Anterior cingulate cortex (tissue), 58 donors: ENCODE results near the gene PCIF1.

Experiments
- DNase-seq, 58 donors: peaks; one replicate each; lab custom pipeline; 2025; lab: John Stamatoyannopoulos, UW

PCIF1 gene

DNA sequence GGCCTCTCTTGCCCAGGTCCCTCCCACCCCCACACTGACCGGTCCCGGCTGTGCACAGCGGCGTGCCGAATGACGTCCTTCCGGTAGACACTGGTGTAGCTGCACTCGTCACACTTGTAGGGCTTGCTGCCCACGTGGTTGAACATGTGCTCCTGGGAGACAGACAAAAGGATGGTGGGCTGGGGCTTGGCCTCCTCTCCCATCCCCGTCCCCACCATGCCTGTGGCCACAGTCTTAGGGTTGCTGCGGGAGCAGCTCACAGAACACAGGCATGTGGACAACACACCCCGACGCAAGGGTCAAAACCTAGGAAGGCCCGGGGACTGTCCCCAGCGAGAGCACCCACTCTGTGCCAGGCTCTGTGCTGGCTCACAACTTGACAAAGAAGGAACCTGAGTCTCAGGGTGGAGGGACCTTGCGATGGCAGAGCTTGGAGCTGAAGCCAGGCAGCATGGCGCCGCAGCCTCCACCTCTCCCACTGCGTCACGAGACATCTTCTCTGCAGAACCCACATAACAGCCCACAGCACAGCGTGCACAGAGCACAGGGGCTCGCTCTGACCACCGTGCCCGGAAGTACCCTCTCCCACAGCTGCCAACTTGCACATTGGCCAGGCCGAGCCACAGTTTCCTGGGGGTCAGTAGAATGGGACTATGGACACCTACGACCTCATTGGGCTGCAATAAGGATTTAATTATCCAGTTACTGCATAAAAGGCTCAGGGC is 27.7 kb downstream of the PCIF1 start:
- DNase-seq = no peak

DNA sequence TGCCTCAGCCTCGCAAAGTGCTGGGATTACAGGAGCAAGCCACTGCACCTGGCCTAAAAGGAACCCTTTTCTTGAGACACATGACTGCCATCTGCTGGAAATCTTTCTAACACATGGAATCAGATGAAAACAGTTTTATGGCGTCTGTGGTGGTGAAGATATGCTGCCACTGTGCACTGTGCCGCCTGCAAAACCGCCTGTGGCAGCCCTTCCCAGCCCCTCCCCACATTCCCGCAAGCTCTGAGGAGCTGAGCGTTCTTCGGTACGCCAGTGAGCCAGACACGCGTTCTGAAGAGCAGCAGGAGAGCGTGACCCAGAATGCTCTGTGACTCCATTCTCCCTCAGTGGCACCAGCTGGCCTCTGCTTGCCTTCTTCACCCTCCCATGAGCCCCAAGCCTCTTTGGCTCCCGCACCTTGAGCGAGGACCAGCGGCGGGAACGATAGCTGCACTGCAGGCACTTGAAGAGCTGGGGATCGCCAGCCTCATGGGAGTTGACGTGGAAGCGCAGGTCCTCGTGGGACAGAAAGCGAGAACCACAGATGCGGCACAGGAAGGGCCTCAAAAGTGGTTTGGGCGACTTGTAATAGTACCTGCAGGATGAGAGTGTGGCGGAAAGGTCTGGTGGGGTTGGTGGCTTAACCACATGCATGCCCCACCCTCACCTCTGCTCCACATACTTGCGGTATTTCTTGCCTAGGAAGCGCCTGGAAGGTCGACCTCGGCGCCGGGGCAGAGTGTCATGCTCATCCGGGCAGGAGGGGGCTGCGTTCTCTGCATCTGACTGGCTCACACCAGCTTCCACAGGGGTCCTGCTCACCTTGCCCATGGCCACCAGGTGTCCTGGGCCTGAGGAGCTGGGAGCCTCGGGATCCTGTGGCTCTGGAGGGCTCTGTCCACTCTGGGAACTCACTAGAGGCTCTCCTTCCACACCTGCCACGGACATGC is 28.8 kb downstream of the PCIF1 start:
- DNase-seq = peak in 2 of 58 donors; percentile 29 to 31

DNA sequence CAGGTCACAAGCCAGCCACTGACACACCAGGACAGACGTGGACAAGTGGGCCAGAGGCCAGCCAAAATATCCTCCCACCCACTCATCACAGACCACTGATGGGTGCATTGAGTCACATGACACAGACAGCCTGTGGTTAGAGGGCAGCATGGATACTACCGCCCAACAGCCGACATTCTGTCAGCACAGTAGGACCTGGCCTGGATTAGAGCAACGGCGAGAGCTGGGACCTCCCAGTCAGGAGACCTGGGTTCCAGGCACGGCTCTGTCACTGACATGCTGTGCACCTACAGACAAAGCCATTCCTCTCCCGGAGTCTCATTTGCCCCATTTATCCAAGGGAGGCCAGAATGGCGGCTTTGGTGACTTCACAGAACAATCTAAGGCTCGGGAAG is 29.5 kb downstream of the PCIF1 start:
- no peak for DNase-seq

DNA sequence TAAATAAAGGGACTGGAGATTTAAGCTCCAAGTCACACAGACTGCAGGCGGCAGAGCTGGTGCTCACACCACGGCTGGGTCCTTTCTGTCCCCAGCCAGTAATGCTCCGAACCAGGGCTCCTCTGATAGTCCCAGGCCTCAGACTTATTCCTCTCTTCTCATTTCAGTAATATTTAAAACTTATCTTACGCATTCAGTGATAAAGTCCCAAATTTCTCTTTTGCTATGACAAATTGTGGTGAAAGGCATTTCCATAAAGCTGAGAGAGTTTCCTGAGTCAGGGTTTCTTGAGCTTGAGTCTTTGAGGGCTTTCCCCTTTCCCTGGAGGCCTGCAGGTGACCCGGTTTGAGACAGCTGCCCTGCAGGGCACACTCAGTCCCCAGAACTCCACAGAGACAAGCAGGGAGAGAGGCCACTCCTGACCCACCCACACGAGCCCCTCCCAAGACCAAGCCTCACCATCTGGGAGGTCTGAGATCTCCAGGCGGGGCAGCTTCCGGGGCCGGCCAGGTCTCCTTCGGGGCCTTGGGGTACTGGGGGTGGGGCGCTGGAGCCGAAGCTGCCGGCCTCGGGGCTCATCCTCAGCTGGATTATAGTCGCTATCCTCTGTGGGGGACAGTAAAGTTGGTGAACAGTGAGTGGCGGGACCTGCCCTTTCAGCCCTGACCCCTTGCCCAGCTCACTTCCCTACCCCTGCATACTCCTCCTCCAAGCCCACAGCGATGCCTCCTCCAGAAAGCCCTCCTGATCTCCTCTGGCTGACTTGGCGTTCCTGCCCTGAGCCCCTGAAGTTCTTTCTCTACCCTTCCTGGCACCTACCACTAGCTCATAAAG is 30.9 kb downstream of the PCIF1 start:
- DNase-seq = no peak

DNA sequence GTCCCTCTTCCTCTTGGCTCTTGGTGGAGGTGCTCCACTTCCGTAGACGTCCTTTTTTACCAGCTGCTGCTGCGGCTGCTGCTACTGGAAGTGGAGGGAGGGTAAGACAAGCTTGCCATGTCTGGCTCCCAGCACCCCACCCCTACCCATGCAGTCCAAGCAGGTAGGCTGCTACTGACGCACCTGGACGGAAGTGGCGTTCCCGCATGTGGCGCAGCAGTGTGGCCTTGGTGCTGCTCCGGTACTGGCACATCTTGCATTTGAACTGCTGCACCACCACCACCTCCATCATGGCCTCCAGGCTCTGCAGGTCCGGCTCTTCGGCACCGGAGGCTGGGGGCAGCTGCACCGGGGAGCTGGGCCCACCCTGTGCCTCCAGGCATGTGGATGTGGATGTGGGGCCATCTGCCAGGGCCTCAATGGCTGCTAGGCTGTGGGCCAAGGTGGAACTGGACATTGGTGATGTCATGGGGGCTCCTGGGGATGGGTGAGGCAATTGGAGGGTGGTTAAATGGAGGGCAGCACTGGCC is 33.1 kb downstream of the PCIF1 start:
- no peak for DNase-seq

DNA sequence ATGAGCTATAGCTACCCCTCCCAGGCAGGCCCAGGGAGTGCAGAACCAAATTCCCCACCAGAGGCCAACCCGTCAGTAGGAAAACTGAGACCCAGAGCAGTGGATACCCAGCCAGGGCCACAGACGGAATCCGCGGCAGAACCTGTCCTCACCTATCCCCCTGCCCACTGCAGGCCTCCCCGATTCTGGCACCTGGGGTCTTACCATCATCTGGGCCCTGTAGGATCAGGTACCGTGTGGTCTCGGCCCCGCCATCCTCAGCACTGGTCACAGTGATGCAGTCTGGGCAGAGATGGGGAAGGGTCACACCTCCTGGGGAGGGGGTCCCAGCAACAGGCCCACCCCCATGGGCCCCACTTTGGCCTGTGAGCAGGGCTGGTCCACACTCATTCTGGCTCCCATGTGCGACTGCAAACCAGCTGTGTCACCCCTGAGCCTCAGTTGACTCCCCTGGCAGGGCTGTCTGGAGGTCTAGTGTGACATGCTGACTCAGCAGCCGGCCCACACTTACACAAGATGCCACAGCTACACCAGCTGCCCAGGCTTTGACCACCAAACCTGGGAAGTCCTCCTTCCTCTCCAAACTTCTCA is 33.7 kb downstream of the PCIF1 start:
- no peak for DNase-seq

DNA sequence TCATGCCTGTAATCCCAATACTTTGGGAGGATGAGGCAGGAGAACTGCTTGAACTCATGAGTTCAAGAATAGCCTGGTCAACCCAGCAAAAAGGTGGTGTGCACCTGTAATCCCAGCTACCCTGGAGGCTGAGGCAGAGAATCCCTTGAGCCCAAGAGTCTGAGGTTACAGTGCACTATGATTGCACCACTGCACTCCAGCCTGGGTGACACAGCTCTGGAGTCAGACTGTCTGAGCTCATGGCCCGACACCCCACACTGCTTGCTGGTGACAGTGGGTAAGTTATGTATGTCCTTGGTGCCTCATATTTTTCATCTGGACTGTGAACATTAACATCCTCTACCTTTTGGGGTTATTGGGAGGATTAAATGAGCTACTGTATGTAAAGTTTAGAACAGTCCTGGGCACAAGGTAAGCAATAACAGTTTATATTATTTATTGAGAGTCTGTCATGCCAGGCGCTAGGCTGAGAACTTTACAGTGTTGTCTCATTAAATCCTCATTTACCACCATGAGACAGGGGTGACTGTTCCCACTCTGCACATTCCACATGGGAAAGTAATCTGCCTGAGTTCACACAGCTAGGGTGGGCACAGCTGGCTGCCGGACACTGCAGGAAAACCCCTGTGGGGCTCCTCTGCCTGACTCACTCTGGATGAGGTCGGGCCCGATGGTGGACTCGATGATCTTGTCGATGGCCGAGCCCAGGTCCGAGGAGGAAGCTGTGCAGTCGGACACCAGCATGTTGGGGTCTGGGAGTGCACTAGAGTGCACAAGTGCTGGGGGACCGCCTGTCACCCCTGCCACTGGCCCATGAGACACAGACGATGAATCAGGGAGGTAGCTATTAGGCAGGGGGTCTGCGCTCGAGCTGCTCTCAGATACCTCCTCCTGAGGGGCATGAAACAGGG is 34.6 kb downstream of the PCIF1 start:
- DNase-seq = no peak

DNA sequence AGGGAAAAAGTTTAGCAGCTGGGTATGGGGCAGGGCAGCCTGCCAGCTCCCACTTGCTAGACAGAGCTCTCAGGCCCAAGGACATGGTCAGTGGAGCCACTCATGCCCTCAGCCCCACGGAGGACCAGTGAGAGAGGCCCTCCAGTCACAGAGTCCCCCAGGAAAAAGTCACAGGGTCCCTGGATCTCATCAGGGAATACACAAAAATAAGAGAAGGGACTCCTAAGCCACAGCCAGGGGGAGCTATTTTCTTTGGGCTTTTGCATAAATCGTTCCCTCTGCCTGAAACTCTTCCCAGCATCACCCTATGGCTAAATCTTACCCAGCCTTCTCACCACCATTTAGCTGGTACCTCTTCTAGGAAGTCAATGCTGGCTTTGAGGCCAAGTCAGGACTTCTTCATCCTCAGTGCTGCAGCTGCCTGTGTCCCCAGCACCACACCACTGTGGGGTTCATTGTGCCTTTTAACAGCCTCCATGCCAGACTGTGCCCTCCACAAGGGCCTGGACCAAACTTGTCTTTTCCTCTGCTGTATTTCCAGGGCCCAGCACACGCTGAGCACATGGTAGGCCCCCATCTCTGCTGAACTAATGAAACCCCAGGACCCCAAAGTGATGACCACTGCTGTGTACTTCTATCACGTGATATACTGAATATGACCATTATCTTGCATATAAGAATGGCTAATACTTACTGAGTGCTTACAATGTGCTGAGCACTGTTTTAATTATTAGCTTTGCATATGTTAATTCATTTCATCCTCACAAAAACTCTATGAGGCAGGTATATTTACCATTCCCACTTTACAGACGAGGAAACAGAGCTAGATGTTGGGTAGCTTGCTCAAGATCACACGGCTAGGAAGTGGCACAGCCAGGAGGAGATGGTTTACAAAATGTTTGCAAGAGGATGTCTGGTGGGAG is 35.5 kb downstream of the PCIF1 start:
- DNase-seq = peak in 6 of 58 donors; percentile 13 to 42 (median 17)

DNA sequence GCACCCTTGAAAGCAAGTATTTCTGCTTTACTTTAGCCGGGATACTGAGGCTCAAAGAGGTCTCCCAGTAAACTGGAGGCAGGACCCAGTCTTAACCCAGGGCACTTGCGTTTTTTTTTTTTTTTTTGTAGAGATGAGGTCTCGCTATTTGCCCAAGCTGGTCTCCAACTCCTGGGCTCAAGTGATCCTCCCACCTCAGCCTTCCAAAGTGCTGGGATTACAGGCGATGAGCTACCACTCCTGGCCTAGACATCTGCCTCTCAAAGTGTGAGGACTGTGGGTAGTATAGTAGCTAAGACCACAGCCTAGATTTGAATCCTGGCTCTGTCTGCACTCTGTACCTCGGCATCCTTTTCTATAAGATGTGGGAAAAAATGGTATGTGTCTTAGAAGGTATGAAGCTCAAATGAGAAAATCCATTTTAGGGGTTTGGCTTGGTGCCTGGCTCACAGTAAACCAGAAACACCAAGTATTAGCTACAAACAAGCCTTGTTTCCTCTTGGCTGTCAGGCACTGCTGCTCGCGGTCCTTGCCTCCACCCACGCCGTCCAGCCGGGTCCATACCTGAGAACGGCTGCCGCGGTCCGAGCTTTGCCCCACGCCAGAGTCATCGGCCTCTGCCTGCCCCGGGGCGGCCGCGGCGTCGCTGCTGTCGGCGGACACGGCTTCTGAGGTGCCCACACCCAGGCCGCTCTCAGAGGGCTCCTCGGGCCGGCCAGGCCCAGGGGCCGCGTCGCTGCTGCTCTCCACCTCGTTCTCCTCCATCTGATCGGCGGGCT is 36.4 kb downstream of the PCIF1 start:
- peak in 3 of 58 donors; percentile 23 to 44 (median 26) for DNase-seq

DNA sequence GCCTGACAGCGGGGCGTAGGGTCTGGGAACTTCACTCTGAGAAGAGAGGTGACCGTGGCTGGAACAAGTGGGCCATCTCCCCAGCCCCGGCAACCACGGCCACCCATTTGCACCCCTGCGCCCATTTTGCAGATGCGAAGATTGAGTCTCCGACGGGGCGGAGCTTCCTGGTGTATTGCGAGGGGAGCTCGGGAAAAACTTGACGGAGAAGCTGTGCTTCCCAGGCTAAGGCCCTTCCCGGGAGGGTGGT is 36.9 kb downstream of the PCIF1 start:
- peak in 4 of 58 donors; percentile 52 to 73 (median 66) for DNase-seq

DNA sequence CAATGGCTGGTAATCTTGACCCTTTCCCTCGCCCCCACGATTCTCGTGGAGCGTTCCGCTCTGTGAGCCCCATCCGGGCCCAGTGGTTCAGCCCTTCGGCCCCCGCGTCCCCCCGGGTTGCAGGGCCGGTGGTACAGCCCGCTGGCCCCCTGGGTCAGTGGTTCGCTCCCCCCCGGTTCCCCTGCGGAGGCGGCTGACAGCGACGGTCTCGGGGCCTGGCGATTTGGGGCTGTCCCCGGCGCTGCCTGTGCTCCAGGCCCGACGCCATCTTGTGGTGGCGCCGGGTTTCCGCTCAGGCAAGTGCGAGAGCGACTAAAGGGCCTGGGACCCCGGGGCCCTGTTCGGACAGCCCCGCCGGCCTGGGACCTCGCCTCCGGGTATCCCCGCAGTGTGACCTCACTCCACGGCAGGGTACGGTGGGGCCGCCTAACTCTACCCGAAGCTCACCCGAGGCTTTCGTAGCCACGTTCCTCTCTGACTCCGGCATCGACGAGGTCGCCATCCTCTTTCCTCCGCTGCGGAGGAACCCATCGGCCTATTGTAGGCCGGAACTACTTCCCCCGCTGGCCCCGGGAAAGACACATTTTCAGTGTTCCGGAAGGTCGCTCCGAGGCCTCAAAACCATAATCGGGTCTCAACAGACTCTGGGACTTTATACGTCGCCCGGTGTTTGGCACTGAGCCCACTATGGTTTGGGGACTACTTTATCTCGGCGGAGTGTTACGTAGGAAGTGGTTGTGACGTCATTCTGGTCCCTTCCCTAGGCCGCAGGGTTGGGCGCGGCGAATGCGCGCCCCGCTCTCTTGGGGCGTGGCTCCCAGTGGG is 37.4 kb downstream of the PCIF1 start, which contains the start of gene ZNF335:
Gene ZNF335 (minus strand): TSS at position 529 of the 825 bp plus-strand sequence. CDS start 793 bp downstream, outside the sequence.
- peak; percentile 79 to 99 (median 93) for DNase-seq

DNA sequence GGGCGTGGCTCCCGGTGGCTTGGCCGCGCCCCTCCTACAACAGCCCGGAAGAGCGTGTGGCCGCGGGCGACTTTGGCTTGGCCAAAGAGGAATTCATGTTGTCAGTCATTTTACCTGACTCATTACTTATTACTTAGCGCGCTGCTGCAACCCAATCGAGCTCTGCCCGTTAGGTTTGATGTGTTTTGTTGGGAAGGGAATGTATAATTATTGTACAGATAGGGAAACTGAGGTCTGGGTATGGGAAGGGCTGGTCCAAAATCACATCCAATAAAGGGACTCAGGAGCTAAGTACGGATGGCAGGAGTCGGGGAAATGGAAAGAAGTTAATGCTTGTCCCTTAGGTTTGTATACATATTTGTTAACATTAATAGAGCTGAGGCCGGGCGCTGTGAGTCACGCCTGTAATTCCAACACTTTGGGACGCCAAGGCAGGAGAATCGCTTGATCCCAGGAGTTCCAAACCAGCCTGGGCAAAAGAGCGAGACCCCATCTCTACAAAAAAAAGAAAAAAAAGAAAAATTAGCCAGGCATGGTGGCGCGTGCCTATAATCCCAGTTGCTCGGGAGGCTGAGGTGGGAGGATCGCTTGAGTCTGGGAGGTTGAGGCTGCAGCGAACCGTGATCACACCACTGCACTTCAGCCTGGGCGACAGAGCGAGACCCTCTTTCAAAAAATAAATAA is 38.2 kb downstream of the PCIF1 start:
- DNase-seq = no peak

DNA sequence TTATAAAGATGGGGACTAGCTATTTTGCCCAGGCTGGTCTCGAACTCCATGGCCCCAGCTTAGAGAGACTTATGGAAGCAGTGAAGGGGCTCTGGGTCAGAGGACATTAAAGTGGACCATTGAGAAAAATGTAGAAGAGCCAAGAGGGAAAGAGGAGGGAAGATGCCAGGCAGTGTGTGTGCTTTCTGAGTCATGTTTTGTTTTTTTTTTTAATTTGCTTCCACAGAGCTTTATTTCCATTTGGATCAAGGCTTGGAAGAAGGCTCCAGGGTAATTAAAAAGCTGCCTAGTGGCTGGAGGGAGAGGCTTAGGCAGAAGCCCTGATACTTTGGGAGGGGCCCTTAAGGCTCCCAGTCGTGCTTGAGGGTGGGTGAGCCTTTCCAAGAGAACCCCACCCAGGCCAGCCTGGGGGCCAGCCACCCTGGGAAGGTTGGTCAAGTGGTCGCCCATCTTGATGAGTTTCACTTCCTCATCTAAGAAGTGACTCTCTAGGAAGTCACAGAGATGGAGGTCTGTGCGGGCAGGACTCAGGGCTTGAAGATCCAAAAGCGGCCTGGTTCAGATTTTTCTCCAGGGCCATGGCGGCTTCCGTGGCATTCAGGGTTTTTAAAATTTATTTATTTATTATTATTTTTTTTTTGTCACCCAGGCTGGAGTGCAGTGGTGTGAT is 40.5 kb downstream of the PCIF1 start:
- no peak for DNase-seq

DNA sequence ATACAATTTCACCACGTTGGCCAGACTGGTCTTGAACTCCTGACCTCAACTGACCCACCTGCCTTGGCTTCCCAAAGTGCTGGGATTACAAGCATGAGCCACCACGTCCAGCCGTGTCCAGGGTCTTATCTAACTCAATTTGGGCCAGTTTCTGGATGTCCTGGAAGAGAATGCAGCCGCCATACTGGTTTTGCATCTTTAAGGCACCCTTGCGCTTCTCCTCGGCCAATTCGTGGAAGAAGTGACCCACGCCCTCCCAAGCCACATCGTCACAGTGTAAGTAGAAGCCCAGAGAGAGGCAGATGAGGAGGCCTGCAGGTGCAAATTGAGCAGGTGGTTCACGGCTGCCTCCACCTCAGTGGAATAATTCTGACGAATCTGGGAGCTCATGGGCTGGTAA is 41.2 kb downstream of the PCIF1 start:
- no peak for DNase-seq

DNA sequence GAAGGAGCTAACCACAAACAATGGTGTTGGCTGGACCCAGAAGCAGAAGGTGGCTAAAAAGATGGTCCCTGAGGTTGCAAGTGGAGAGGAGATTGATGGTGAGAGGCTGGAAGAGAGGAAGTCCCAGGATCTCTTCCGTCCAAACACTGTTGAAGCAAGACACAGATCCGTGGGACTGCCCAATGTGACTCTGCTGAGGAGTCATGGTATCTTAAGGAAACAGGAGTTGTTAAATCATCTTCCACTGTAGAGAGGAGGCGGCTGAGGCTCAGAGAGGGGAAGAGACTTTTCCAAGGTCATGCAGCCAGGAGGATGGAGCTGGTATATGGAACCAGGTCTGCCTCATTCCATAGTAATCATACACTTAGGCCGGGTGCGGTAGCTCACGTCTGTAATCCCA is 41.6 kb downstream of the PCIF1 start:
- DNase-seq = no peak
